ENCODE results near the gene SDCBP2. TPM values are rescaled to one million over a fixed set of nuclear protein-coding genes. Genes with fewer than 3 reads are reported as not detected.

Gene SDCBP2
- total and polyA plus RNA-seq, 10 of the 15 experiments (the other 5 are each of a cell fraction or from before 2014, with no cell fraction given) = 0.16 to 2.4 (median 1.1) TPM; not detected in 1

DNA sequence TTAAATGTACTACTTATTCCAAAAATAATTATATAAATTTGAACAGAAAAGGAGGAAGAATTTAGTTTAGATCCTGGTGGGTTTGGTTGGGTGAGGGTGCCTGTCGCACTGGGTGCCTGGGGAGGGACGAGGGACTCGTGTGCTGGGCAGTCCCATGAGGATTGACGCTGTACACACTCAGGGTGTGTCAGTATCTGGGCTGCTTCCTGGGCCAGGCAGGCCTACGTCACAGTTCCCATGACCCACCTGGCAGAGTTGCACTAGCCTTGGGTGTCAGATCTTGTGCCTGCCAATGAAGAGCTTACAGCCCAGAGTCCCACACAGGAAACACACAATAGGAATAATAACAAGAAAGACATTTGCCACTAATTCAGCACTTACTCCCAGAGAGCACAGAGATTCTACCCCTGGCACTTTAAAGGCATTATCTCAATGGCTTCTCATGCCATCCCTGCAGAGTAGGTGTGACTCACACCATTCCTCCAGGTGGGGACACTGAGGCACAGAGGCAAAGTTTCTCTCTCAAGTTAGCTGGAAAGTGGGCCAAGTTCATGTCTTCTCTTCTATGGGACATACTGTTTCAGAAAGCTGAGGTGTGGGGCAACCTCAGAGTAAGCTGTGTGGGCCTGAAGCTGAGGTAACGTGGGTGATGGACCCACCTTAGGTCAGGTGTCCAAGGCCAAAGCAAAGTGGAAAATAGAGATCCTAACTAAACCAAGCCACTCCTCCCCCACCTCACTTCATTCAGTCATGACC, 1.3 kb upstream of the SDCBP2 start:
- Histone ChIP-seq H3K4me1 (ENCODE audit: control insufficient read depth, insufficient read depth, low read length) (peaks cover 29% of the 10 kb centered on the region), H2AFZ (ENCODE audit: control insufficient read depth, low read depth, low read length) (no peak overlapping the region), H3K9ac (ENCODE audit: control insufficient read depth, insufficient read depth, low read length) (no peak overlapping the region), H4K20me1 (ENCODE audit: control insufficient read depth, insufficient read depth) (no peaks in the 10 kb centered on the region; the same call in 1 of the 2 replicates), H3K4me3 (no peak overlapping the region), H3K79me2 (ENCODE audit: control insufficient read depth, insufficient read depth, low read length) (peaks cover 52% of the 10 kb centered on the region), H3K36me3 (ENCODE audit: control insufficient read depth in 2 of 2, insufficient read depth in 2 of 2, low read length in 1 of 2) (no peaks in the 10 kb centered on the region), H3K4me2 (ENCODE audit: control insufficient read depth, insufficient read depth) (0 out of 2 replicates have a peak overlapping the region, but pooled peaks have one; percentile 4), H3K9me3 (replicated peaks; ENCODE audit: control insufficient read depth, insufficient read depth, low read length) (no peaks in the 10 kb centered on the region), H3K27me3 (replicated peaks in 1 of 2; ENCODE audit: control insufficient read depth in 2 of 2, insufficient read depth in 2 of 2, low read length in 1 of 2) (no peaks in the 10 kb centered on the region), H3K27ac (ENCODE audit: control insufficient read depth, insufficient read depth) (0 out of 2 replicates have a peak overlapping the region, but pooled peaks have one; percentile 20)
- intact Hi-C loops (cut with micrococcal nuclease; ENCODE audit: unreplicated experiment) = no loop called here
- RAD21 ChIA-PET (ENCODE audit: unreplicated experiment) = interaction anchor here (1.6 to 4.6 kb wide), 5 partner anchors 47 to 105 kb away, joined by 4 to 37 read pairs (median 6); no protein-coding TSS in a partner anchor
- POLR2A ChIA-PET = interaction anchor here (0.6 to 7.0 kb wide), 6 partner anchors 39 to 74 kb away, joined by 3 to 76 read pairs (median 4); partner anchors contain the start of gene FKBP1A
- no TSS peak for BruUV-seq (replicated peaks)
- in situ Hi-C loops (cut with MboI) = no loop called here
- FAIRE-seq (no peak), ATAC-seq (peak; percentile 79), DNase-seq (ENCODE audit: low read depth, low spot score) (peak; percentile 63)
- SMC1A ChIA-PET (ENCODE audit: uncharacterized antibody, unreplicated experiment) = interaction anchor here (0.6 to 5.0 kb wide), 11 partner anchors 15 to 135 kb away, joined by 3 to 52 read pairs (median 5); partner anchors contain the start of gene FKBP1A
- 16% methylated on average over 6 of the region's 6 CpGs for WGBS (ENCODE audit: insufficient coverage, insufficient replicate concordance, low lambda C conversion rate, missing lambda C conversion rate)
- CTCF ChIA-PET = interaction anchor here (0.9 to 5.8 kb wide), 8 partner anchors 14 to 137 kb away, joined by 3 to 41 read pairs (median 5); partner anchors contain the start of genes FKBP1A and NSFL1C
- no peak for TF ChIP-seq WRNIP1 (IDR thresholded peaks at IDR 0.05; ENCODE audit: borderline replicate concordance, low read depth, low read length)
- TF ChIP-seq, protein P1, sequence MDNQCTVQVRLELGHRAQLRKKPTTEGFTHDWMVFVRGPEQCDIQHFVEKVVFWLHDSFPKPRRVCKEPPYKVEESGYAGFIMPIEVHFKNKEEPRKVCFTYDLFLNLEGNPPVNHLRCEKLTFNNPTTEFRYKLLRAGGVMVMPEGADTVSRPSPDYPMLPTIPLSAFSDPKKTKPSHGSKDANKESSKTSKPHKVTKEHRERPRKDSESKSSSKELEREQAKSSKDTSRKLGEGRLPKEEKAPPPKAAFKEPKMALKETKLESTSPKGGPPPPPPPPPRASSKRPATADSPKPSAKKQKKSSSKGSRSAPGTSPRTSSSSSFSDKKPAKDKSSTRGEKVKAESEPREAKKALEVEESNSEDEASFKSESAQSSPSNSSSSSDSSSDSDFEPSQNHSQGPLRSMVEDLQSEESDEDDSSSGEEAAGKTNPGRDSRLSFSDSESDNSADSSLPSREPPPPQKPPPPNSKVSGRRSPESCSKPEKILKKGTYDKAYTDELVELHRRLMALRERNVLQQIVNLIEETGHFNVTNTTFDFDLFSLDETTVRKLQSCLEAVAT (IDR thresholded peaks at IDR 0.05) = peak; percentile 31; the same call in 1 of the 2 replicates
- no peak for TF ChIP-seq SUPT20H (IDR thresholded peaks at IDR 0.05; ENCODE audit: borderline replicate concordance, control insufficient read depth, low read depth, low read length)
- no peak for TF ChIP-seq POLR2AphosphoS2 (IDR thresholded peaks at IDR 0.05; ENCODE audit: low read depth, low read length)
- no peak for TF ChIP-seq YY1 (IDR thresholded peaks at IDR 0.05; ENCODE audit: low read depth, low read length)
- TF ChIP-seq STAT1 (conservative IDR thresholded peaks at IDR 0.05) = no peak
- TF ChIP-seq, protein P2, sequence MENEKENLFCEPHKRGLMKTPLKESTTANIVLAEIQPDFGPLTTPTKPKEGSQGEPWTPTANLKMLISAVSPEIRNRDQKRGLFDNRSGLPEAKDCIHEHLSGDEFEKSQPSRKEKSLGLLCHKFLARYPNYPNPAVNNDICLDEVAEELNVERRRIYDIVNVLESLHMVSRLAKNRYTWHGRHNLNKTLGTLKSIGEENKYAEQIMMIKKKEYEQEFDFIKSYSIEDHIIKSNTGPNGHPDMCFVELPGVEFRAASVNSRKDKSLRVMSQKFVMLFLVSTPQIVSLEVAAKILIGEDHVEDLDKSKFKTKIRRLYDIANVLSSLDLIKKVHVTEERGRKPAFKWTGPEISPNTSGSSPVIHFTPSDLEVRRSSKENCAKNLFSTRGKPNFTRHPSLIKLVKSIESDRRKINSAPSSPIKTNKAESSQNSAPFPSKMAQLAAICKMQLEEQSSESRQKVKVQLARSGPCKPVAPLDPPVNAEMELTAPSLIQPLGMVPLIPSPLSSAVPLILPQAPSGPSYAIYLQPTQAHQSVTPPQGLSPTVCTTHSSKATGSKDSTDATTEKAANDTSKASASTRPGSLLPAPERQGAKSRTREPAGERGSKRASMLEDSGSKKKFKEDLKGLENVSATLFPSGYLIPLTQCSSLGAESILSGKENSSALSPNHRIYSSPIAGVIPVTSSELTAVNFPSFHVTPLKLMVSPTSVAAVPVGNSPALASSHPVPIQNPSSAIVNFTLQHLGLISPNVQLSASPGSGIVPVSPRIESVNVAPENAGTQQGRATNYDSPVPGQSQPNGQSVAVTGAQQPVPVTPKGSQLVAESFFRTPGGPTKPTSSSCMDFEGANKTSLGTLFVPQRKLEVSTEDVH (IDR thresholded peaks at IDR 0.05; ENCODE audit: low read depth, partially characterized antibody) = no peak
- TF ChIP-seq NFYB (IDR thresholded peaks at IDR 0.05; ENCODE audit: insufficient read depth, low read depth, low read length) = peak; percentile 48; the same call in 1 of the 2 replicates
- TF ChIP-seq IKZF2 (IDR thresholded peaks at IDR 0.05) = peak; percentile 17 to 36; a peak in 1 of 4 replicates
- no peak for TF ChIP-seq HDAC6 (IDR thresholded peaks at IDR 0.05; ENCODE audit: unreplicated experiment)
- no peak for TF ChIP-seq BMI1 (IDR thresholded peaks at IDR 0.05; ENCODE audit: borderline replicate concordance)
- no peak for TF ChIP-seq ETV6 (conservative IDR thresholded peaks at IDR 0.05 in 1 of 2, IDR thresholded peaks at IDR 0.05 in 1 of 2; ENCODE audit: borderline replicate concordance in 1 of 2, low read depth in 1 of 2)
- TF ChIP-seq SRF (IDR thresholded peaks at IDR 0.05; ENCODE audit: low read depth in 2 of 2, low read length in 2 of 2) = no peak

Data from GM12878 (cell line).